HepG2 (cell line): ENCODE results near the gene ANKRD11. TPM values are rescaled to one million over a fixed set of nuclear protein-coding genes. Genes with fewer than 3 reads are reported as not detected.
A peak's percentile ranks its signal among the peaks of the same experiment; 100 is the strongest.

Experiments used
- ARID2 ChIP-seq: sonication (generic); formaldehyde crosslinking; IDR thresholded peaks from 2 replicates; pipeline ENCODE4 v1.8.1; 2022; ENCODE audit warnings: mild to moderate bottlenecking, missing genetic modification reagents, borderline replicate concordance
- ATF2 ChIP-seq: sonication (generic); formaldehyde crosslinking; IDR thresholded peaks from 2 replicates; pipeline ENCODE4 v1.4.0; 2020; ENCODE audit warnings: missing genetic modification reagents
- KDM5A ChIP-seq: fragments of 200-600 bp; sonication (generic); IDR thresholded peaks from 2 replicates; pipeline ENCODE4 v1.7.0; 2018; ENCODE audit warnings: antibody characterized with exemption, mild to moderate bottlenecking, low read length, borderline replicate concordance
- KDM6A ChIP-seq: IDR thresholded peaks from 2 replicates; pipeline ENCODE4 v1.6.1; 2016; ENCODE audit warnings: low read depth
- LCORL ChIP-seq, 2 experiments: fragments of 450-650 bp in 1 of 2; sonication (generic) in 1 of 2; formaldehyde crosslinking in 1 of 2; IDR thresholded peaks; 2 replicates each; pipeline versions ENCODE4 v1.5.0 to v1.6.1; 2017 to 2020; ENCODE audit warnings: antibody characterized with exemption in 1 of 2, missing genetic modification reagents in 1 of 2
- MNT ChIP-seq: fragments of 450-650 bp; IDR thresholded peaks from 2 replicates; pipeline ENCODE4 v1.6.1; 2016
- PAWR ChIP-seq: sonication (generic); formaldehyde crosslinking; IDR thresholded peaks from 2 replicates; pipeline ENCODE4 v1.4.0; 2020; ENCODE audit warnings: missing genetic modification reagents, mild to moderate bottlenecking, borderline replicate concordance
- SIN3A ChIP-seq: IDR thresholded peaks from 2 replicates; pipeline ENCODE4 v1.6.1; 2011; ENCODE audit warnings: low read depth, mild to moderate bottlenecking, control low read depth, low read length, borderline replicate concordance
- ZBTB33 ChIP-seq: sonication (generic); formaldehyde crosslinking; IDR thresholded peaks from 2 replicates; pipeline ENCODE4 v1.4.0; 2020; ENCODE audit warnings: missing genetic modification reagents
- ZNF276 ChIP-seq: sonication (generic); formaldehyde crosslinking; IDR thresholded peaks from 2 replicates; pipeline ENCODE4 v1.4.0; 2020; ENCODE audit warnings: mild to moderate bottlenecking, low read depth, missing genetic modification reagents
- ZNF362 ChIP-seq: sonication (generic); formaldehyde crosslinking; IDR thresholded peaks from 2 replicates; pipeline ENCODE4 v1.4.0; 2020; ENCODE audit warnings: missing genetic modification reagents, mild to moderate bottlenecking, borderline replicate concordance
- ZNF383 ChIP-seq: sonication (generic); formaldehyde crosslinking; IDR thresholded peaks from 2 replicates; pipeline ENCODE4 v1.4.0; 2020; ENCODE audit warnings: missing genetic modification reagents, mild to moderate bottlenecking, borderline replicate concordance
- ZNF44 ChIP-seq: sonication (generic); formaldehyde crosslinking; IDR thresholded peaks from 2 replicates; pipeline ENCODE4 v1.5.1; 2020; ENCODE audit warnings: mild to moderate bottlenecking, missing genetic modification reagents
- ZNF484 ChIP-seq: sonication (generic); formaldehyde crosslinking; IDR thresholded peaks from 2 replicates; pipeline ENCODE4 v1.5.1; 2020; ENCODE audit warnings: mild to moderate bottlenecking, low read depth, missing genetic modification reagents, borderline replicate concordance
- ZNF512 ChIP-seq: sonication (generic); formaldehyde crosslinking; IDR thresholded peaks from 2 replicates; pipeline ENCODE4 v1.4.0; 2020; ENCODE audit warnings: mild to moderate bottlenecking, missing genetic modification reagents
- ZNF557 ChIP-seq: sonication (generic); formaldehyde crosslinking; IDR thresholded peaks from 2 replicates; pipeline ENCODE4 v1.4.0; 2020; ENCODE audit warnings: missing genetic modification reagents
- ZNF7 ChIP-seq: IDR thresholded peaks from 2 replicates; pipeline ENCODE4 v1.6.1; 2016; ENCODE audit warnings: missing biosample characterization, missing genetic modification reagents
- polyA plus RNA-seq, 8 experiments: library from polyadenylated mRNA; depleted of rRNA in 3 of 8; stranded (reverse) in 7 of 8; unstranded in 1 of 8; fragments of >200 nt; fragmentation: Illumina TruSeq in 4 of 8; extraction: Trizol in 4 of 8; gene quantifications; 2 replicates each; pipeline versions ENCODE4 v1.2.1 to v1.2.3, GENCODE V29; 2011 to 2016; ENCODE audit warnings: low read depth in 4 of 8, missing spikeins in 1 of 8, mixed read lengths in 1 of 8; ENCODE audit not compliant: insufficient read depth in 1 of 8
- total RNA-seq, 5 experiments: library from RNA; depleted of rRNA; stranded (reverse); fragments of >200 nt; fragmentation: Illumina TruSeq; extraction: Trizol; gene quantifications; 2 replicates each; pipeline ENCODE4 v1.2.3, GENCODE V29; 2016; ENCODE audit warnings: low read depth in 1 of 5

Gene ANKRD11
- total and polyA plus RNA-seq, 2 of the 13 experiments (the other 11 are each of a cell fraction or from before 2014, with no cell fraction given) = 21.4 to 38.4 TPM

- TF ChIP-seq ZNF7 (CRISPR knock-in tag) (no peak), ZNF512 (CRISPR knock-in tag) (no peak), ZNF484 (CRISPR knock-in tag) (no peak), LCORL (IDR thresholded peaks at IDR 0.05) (no peak), LCORL (CRISPR knock-in tag; IDR thresholded peaks at IDR 0.05) (no peak), MNT (peak; percentile 19), ZBTB33 (CRISPR knock-in tag) (no peak), ZNF557 (CRISPR knock-in tag) (peak; percentile 67; the same call in 1 of the 2 replicates), ZNF383 (CRISPR knock-in tag) (no peak), PAWR (no peak), SIN3A (peak; percentile 50; the same call in 1 of the 2 replicates), ATF2 (CRISPR knock-in tag) (0 out of 2 replicates have a peak, but pooled peaks have one; percentile 59), ZNF362 (CRISPR knock-in tag) (no peak), KDM6A (CRISPR knock-in tag) (peak; percentile 28; the same call in 1 of the 2 replicates), ZNF276 (CRISPR knock-in tag) (no peak), KDM5A (peak; percentile 85), ZNF44 (CRISPR knock-in tag) (no peak; the same call in 1 of the 2 replicates), ARID2 (CRISPR knock-in tag) (peak; percentile 45; the same call in 1 of the 2 replicates)
Measured at GRCh38 chr16:89507834-89508590, 17.7 kb upstream of the ANKRD11 start, which contains the start of gene SPG7 (continued).
